Ammon's horn (tissue), 1 donor: ENCODE results near the gene OR56A5.
"Not testable (repeated sequence)": the region's sequence is repeated elsewhere in the genome, so short reads cannot be mapped to it uniquely, and the experiment has no call there.

Source experiments
- DNase-seq: peaks from one replicate; pipeline ENCODE4 v3.0.0-alpha.2; 2016; ENCODE audit warnings: low spot score

OR56A5 gene, protein sequence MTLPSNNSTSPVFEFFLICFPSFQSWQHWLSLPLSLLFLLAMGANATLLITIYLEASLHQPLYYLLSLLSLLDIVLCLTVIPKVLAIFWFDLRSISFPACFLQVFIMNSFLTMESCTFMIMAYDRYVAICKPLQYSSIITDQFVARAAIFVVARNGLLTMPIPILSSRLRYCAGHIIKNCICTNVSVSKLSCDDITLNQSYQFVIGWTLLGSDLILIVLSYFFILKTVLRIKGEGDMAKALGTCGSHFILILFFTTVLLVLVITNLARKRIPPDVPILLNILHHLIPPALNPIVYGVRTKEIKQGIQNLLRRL

GRCh38 chr11:5968394-5968793 lies at the start of gene OR56A5:
Gene OR56A5, minus strand, starts transcription at chr11:5968494. Its CDS starts 0 bp downstream, at chr11:5968494.
- DNase-seq: no peak

DNA sequence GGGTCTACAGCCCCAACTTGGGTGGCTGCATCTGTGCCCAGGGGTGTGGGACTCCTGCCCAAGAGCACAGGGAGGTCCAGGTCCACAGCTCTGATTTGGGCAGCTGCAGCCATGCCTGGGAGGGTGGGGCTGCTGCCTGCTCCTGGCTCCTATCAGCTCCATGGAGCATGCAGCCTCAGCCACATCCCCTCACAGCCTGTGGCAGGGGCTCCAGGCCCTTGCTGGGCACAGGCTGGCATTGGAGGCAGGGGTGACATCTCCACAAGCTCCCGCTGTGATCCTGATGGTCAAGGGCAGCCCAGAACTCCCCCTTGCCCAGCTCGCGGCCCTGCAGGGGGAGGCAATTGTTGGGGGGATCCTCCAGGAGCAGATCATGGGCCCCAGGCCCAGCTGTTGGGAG lies 44.7 kb upstream of the OR56A5 start:
- no peak for DNase-seq

- DNase-seq: no peak
Observed at GRCh38 chr11:6012035-6012668, 43.9 kb upstream of the OR56A5 start.

- DNase-seq: no peak
Observed at GRCh38 chr11:6006846-6007245, 38.6 kb upstream of the OR56A5 start, which contains the start of gene OR56A4. Gene OR56A4, minus strand, starts transcription at chr11:6006946. Its CDS starts 3,954 bp downstream, at chr11:6002992.

GRCh38 chr11:6006395-6006794 lies 38.1 kb upstream of the OR56A5 start:
- DNase-seq: no peak

- no peak for DNase-seq
Observed at GRCh38 chr11:6002202-6002699, 34.0 kb upstream of the OR56A5 start.

DNA sequence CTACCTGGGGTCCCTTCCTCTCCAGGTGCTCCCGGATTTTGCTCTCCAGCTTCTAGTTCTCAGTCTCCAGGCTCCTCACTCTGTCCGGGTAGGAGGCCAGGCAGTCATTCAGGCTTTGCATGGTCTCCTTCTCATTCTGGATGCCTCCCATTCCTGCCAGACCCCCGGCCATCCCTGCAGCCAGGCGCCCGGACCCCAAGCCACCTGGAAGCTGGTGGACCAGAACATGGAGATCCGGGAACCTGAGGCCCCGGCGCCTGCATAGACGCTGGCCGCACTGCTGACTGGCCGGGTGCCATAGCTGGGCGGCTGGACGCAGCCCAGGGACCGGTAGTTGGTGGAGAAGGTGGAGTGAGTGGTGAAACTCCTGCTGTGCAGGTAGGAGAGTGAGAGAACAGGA lies 26.5 kb upstream of the OR56A5 start:
- DNase-seq: no peak

DNA sequence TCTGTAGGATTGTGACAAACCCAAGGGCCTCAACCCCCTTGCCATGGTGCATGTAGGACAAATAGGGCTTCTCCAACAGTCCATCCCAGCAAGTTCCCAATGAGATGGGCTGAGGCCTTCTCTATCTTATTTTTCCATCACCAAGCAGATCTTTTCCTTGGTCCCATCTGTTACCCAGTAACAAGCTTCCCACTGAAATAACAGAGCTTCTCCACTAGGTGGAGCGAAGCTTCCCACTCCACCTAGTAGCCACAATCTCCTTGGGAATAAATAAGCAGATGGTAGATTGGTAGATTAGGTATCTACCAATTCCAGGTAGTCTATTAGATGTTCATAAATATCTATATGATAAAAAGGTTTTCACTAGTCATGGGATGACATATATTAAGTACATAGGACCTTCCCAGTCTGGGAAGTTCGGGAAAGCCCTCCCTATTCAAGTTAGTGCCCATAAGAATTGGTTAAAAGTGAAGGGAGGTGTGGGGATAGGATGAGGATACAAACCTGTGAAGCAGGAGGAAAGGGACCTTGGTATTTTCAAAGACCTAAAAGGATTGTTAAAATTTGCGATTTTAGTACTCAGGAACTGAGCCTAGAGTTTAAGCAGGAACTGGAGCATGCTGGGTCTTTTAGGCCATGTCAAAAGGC lies 24.4 kb upstream of the OR56A5 start:
- no peak for DNase-seq

DNA sequence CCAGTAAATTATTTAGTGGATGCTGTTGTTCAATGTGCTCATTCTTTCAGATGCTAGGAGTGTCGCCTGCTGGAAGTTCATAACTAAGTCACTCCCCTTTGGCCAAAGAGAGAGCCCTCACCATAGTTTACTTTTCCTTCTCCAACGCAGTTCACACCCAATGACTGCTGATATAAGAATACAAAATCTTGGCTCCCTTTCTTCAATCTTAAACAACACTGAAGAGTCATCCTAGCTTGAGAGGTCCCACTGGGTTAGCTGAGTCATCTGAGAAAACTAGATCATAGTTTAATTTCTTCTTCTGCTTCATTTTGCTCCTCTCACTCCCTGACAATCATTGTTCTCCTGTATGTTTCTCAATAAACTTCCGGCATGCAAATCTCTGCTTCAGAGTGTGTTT lies 23.9 kb upstream of the OR56A5 start:
- DNase-seq: no peak

DNA sequence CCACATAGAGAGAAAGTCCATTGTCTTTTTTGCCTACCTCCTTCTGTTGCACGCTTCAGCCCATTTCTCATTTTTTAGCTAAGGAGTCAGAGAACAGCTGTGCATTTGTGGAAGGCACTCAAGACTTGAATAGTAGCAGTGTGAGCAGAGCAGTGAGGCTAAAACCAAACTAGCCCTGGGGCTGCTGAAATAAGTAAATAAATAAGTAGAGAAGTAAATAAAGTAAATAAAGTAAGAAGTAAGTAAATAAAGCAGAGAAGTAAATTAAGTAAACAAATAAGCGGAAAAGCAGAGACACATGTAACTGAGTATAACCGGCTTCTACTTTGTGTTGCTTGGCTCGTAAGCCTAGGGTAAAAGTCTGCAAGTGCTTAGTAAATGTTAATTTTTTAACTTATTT lies 20.9 kb upstream of the OR56A5 start:
- no peak for DNase-seq

- no peak for DNase-seq
Observed at GRCh38 chr11:5986885-5987284, 18.6 kb upstream of the OR56A5 start, which contains the start of gene OR52L1. Gene OR52L1, minus strand, starts transcription at chr11:5986985. Its CDS starts 55 bp downstream, at chr11:5986930.

GRCh38 chr11:5983443-5983842 lies 15.1 kb upstream of the OR56A5 start:
- DNase-seq: no peak

GRCh38 chr11:5973530-5973929 lies 5.2 kb upstream of the OR56A5 start:
- DNase-seq: no peak

DNA sequence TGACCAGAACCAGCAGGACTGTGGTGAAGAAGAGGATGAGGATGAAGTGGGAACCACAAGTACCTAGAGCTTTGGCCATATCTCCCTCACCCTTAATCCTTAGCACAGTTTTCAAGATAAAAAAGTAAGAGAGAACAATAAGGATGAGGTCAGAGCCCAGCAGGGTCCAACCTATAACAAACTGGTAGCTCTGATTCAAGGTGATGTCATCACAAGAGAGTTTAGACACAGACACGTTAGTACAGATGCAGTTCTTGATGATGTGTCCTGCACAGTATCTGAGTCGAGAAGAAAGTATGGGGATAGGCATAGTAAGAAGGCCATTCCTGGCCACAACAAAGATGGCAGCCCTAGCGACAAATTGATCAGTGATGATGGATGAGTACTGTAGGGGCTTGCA lies 586 bp downstream of the OR56A5 start:
- no peak for DNase-seq

- DNase-seq: no peak
Observed at GRCh38 chr11:5966958-5967357, 1.3 kb downstream of the OR56A5 start.

GRCh38 chr11:5960704-5961320 lies 7.5 kb downstream of the OR56A5 start:
- DNase-seq: not testable (repeated sequence)

- DNase-seq: no peak
Observed at GRCh38 chr11:5955586-5955985, 12.7 kb downstream of the OR56A5 start.

GRCh38 chr11:5941951-5942350 lies 26.3 kb downstream of the OR56A5 start, which contains the start of gene OR56A3:
Gene OR56A3, plus strand, starts transcription at chr11:5942251. Its CDS starts 5,096 bp downstream, at chr11:5947347.
- no peak for DNase-seq

GRCh38 chr11:5940748-5941147 lies 27.5 kb downstream of the OR56A5 start:
- no peak for DNase-seq

- no peak for DNase-seq
Observed at GRCh38 chr11:5938603-5938965, 29.7 kb downstream of the OR56A5 start.

- no peak for DNase-seq
Observed at GRCh38 chr11:5937868-5938602, 30.3 kb downstream of the OR56A5 start.

- no peak for DNase-seq
Observed at GRCh38 chr11:5933116-5933515, 35.2 kb downstream of the OR56A5 start.
